ENCODE measurements around the gene SLC22A3. TPM values are rescaled to one million over a fixed set of nuclear protein-coding genes. Genes with fewer than 3 reads are reported as not detected.

The SLC22A3 gene
- total and polyA plus RNA-seq, 2 donors (not counting 1 experiment from before 2014, with no cell fraction given) = not detected

- Histone ChIP-seq H3K27me3 (replicated peaks in 1 of 4; ENCODE audit: control extremely low read depth in 1 of 4, control insufficient read depth in 3 of 4, insufficient read depth in 4 of 4, low read length in 3 of 4) (no peaks in the 10 kb centered on the region), H4K20me1 (ENCODE audit: control insufficient read depth, insufficient read depth, low read length, poor library complexity, severe bottlenecking) (no peaks in the 10 kb centered on the region), H3K79me2 (ENCODE audit: control insufficient read depth, insufficient read depth, low read length) (no peaks in the 10 kb centered on the region), H3K4me1 (ENCODE audit: control insufficient read depth in 2 of 2, insufficient read depth in 2 of 2, low read length in 2 of 2) (peaks cover 48 to 55% of the 10 kb centered on the region in 2 donors), H3K4me2 (replicated peaks; ENCODE audit: low read depth, low read length, poor library complexity, severe bottlenecking) (peak overlapping the region; percentile 63), H3K4me3 (ENCODE audit: control extremely low read depth in 1 of 5, extremely low read depth in 1 of 5, insufficient read depth in 1 of 5, low read depth in 2 of 5, low read length in 4 of 5) (no peak overlapping the region), H3K9ac (ENCODE audit: low read length) (no peak overlapping the region), H3K27ac (ENCODE audit: low read length in 2 of 2) (no peak overlapping the region), H2AFZ (ENCODE audit: insufficient read depth, low read depth, low read length, poor library complexity, severe bottlenecking) (no peak overlapping the region), H3K9me3 (ENCODE audit: control extremely low read depth in 1 of 3, control insufficient read depth in 2 of 3, insufficient read depth in 1 of 3, low read length in 2 of 3) (peaks cover 0 to 3% (median 0%) of the 10 kb centered on the region in 3 donors), H3K36me3 (replicated peaks in 1 of 2; ENCODE audit: control extremely low read depth in 1 of 2, control insufficient read depth in 1 of 2, extremely low read depth in 1 of 2, insufficient read depth in 2 of 2, low read length in 1 of 2) (no peaks in the 10 kb centered on the region)
- intact Hi-C loops (cut with micrococcal nuclease) = no loop called here
- DNase-seq (no peak), ATAC-seq (ENCODE audit: low read depth) (no peak)
- no peaks in the 10 kb centered on the region for H3K27me3 Mint-ChIP-seq
- peaks cover 49% of the 10 kb centered on the region for H3K4me1 Mint-ChIP-seq
- no peaks in the 10 kb centered on the region for H3K9me3 Mint-ChIP-seq (ENCODE audit: insufficient read depth)
- no peak for TF ChIP-seq EZH2 (IDR thresholded peaks at IDR 0.05; ENCODE audit: borderline replicate concordance, insufficient read depth, low read depth, low read length, poor library complexity, severe bottlenecking)
- TF ChIP-seq, protein P1, sequence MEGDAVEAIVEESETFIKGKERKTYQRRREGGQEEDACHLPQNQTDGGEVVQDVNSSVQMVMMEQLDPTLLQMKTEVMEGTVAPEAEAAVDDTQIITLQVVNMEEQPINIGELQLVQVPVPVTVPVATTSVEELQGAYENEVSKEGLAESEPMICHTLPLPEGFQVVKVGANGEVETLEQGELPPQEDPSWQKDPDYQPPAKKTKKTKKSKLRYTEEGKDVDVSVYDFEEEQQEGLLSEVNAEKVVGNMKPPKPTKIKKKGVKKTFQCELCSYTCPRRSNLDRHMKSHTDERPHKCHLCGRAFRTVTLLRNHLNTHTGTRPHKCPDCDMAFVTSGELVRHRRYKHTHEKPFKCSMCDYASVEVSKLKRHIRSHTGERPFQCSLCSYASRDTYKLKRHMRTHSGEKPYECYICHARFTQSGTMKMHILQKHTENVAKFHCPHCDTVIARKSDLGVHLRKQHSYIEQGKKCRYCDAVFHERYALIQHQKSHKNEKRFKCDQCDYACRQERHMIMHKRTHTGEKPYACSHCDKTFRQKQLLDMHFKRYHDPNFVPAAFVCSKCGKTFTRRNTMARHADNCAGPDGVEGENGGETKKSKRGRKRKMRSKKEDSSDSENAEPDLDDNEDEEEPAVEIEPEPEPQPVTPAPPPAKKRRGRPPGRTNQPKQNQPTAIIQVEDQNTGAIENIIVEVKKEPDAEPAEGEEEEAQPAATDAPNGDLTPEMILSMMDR (IDR thresholded peaks at IDR 0.05) = no peak
- H3K4me3 Mint-ChIP-seq = no peak overlapping the region
- no peak overlapping the region for H3K27ac Mint-ChIP-seq
- POLR2A ChIA-PET = no interaction called here
- CTCF ChIA-PET = interaction anchor here (0.6 kb wide), 1 partner anchor 323 kb away, joined by 3 read pairs; no protein-coding TSS in a partner anchor
Observed at GRCh38 chr6:160462116-160462515, 113.9 kb downstream of the SLC22A3 start.

GRCh38 chr6:160462551-160463109 lies 114.5 kb downstream of the SLC22A3 start:
- DNase-seq (peak; percentile 52), ATAC-seq (ENCODE audit: low read depth) (peak; percentile 49)
- ChIA-PET POLR2A (no interaction called here), CTCF (interaction anchor here (0.6 kb wide), 1 partner anchor 324 kb away, joined by 3 read pairs; no protein-coding TSS in a partner anchor)
- H3K4me3 ChIP-seq (ENCODE audit: control extremely low read depth in 1 of 5, extremely low read depth in 1 of 5, insufficient read depth in 1 of 5, low read depth in 2 of 5, low read length in 4 of 5) = no peak overlapping the region
- no peak overlapping the region for H3K27ac Mint-ChIP-seq
- H3K4me3 Mint-ChIP-seq = peak overlapping the region; percentile 70
- H2AFZ ChIP-seq (ENCODE audit: insufficient read depth, low read depth, low read length, poor library complexity, severe bottlenecking) = no peak overlapping the region
- TF ChIP-seq, protein P1 (IDR thresholded peaks at IDR 0.05) = no peak
- no peak for TF ChIP-seq EZH2 (IDR thresholded peaks at IDR 0.05; ENCODE audit: borderline replicate concordance, insufficient read depth, low read depth, low read length, poor library complexity, severe bottlenecking)
- H3K36me3 ChIP-seq (replicated peaks in 1 of 2; ENCODE audit: control extremely low read depth in 1 of 2, control insufficient read depth in 1 of 2, extremely low read depth in 1 of 2, insufficient read depth in 2 of 2, low read length in 1 of 2) = no peaks in the 10 kb centered on the region
- H3K9me3 Mint-ChIP-seq (ENCODE audit: insufficient read depth) = no peaks in the 10 kb centered on the region
- H3K27me3 Mint-ChIP-seq = peaks cover 4% of the 10 kb centered on the region
- peak overlapping the region; percentile 63 for H3K4me2 ChIP-seq (replicated peaks; ENCODE audit: low read depth, low read length, poor library complexity, severe bottlenecking)
- WGBS (ENCODE audit: insufficient coverage) = 44% methylated on average over 1 of the region's 3 CpGs
- peaks cover 46 to 50% of the 10 kb centered on the region in 2 donors for H3K4me1 ChIP-seq (ENCODE audit: control insufficient read depth in 2 of 2, insufficient read depth in 2 of 2, low read length in 2 of 2)
- no peak overlapping the region for H3K27ac ChIP-seq (ENCODE audit: low read length in 2 of 2)
- H3K9me3 ChIP-seq (ENCODE audit: control extremely low read depth in 1 of 3, control insufficient read depth in 2 of 3, insufficient read depth in 1 of 3, low read length in 2 of 3) = peaks cover 0 to 3% (median 0%) of the 10 kb centered on the region in 3 donors
- peaks cover 47% of the 10 kb centered on the region for H3K4me1 Mint-ChIP-seq
- no peaks in the 10 kb centered on the region for H4K20me1 ChIP-seq (ENCODE audit: control insufficient read depth, insufficient read depth, low read length, poor library complexity, severe bottlenecking)
- no peaks in the 10 kb centered on the region for H3K27me3 ChIP-seq (replicated peaks in 1 of 4; ENCODE audit: control extremely low read depth in 1 of 4, control insufficient read depth in 3 of 4, insufficient read depth in 4 of 4, low read length in 3 of 4)
- H3K9ac ChIP-seq (ENCODE audit: low read length) = no peak overlapping the region
- H3K79me2 ChIP-seq (ENCODE audit: control insufficient read depth, insufficient read depth, low read length) = no peaks in the 10 kb centered on the region
- intact Hi-C loops (cut with micrococcal nuclease) = no loop called here
